Measurements from ENCODE around the gene OR8D1. TPM values are rescaled to one million over a fixed set of nuclear protein-coding genes. Genes with fewer than 3 reads are reported as not detected.

OR8D1 gene
- total RNA-seq, 1 donor, result not detected

- Histone ChIP-seq H3K27me3 (ENCODE audit: insufficient read depth, low read length) (no peaks in the 10 kb centered on the region), H3K36me3 (ENCODE audit: insufficient read depth, low read length) (no peaks in the 10 kb centered on the region), H3K79me2 (ENCODE audit: insufficient read depth, low read length) (no peaks in the 10 kb centered on the region), H3K4me3 (ENCODE audit: insufficient read depth, low read length) (no peak overlapping the region), H3K4me1 (ENCODE audit: insufficient read depth, low read length) (no peaks in the 10 kb centered on the region), H2AFZ (ENCODE audit: low read length) (no peak overlapping the region), H4K20me1 (ENCODE audit: insufficient read depth, low read length) (no peaks in the 10 kb centered on the region), H3K9me3 (ENCODE audit: low read depth, low read length) (no peaks in the 10 kb centered on the region), H3K27ac (ENCODE audit: low read depth, low read length) (no peak overlapping the region), H3K4me2 (ENCODE audit: insufficient read depth, low read length) (no peak overlapping the region)
- TF ChIP-seq CTCF (IDR thresholded peaks at IDR 0.05; ENCODE audit: extremely low read depth, low read depth, low read length), result no peak
- no peak for DNase-seq (ENCODE audit: insufficient read length, low spot score, missing footprints)
Observed at GRCh38 chr11:124296016-124296415, 17.7 kb downstream of the OR8D1 start.

- no peak overlapping the region for H3K4me3 ChIP-seq (ENCODE audit: insufficient read depth, low read length)
- no peak for DNase-seq (ENCODE audit: insufficient read length, low spot score, missing footprints)
- H3K27ac ChIP-seq (ENCODE audit: low read depth, low read length), result no peak overlapping the region
- no peaks in the 10 kb centered on the region for H3K27me3 ChIP-seq (ENCODE audit: insufficient read depth, low read length)
- H4K20me1 ChIP-seq (ENCODE audit: insufficient read depth, low read length), result no peaks in the 10 kb centered on the region
- no peaks in the 10 kb centered on the region for H3K79me2 ChIP-seq (ENCODE audit: insufficient read depth, low read length)
- H3K4me2 ChIP-seq (ENCODE audit: insufficient read depth, low read length), result no peak overlapping the region
- no peaks in the 10 kb centered on the region for H3K4me1 ChIP-seq (ENCODE audit: insufficient read depth, low read length)
- no peaks in the 10 kb centered on the region for H3K9me3 ChIP-seq (ENCODE audit: low read depth, low read length)
- no peak for TF ChIP-seq CTCF (IDR thresholded peaks at IDR 0.05; ENCODE audit: extremely low read depth, low read depth, low read length)
- no peak overlapping the region for H2AFZ ChIP-seq (ENCODE audit: low read length)
- H3K36me3 ChIP-seq (ENCODE audit: insufficient read depth, low read length), result no peaks in the 10 kb centered on the region
Observed at GRCh38 chr11:124294687-124295086, 19.1 kb downstream of the OR8D1 start.

- Histone ChIP-seq H3K4me3 (ENCODE audit: insufficient read depth, low read length) (no peak overlapping the region), H3K79me2 (ENCODE audit: insufficient read depth, low read length) (no peaks in the 10 kb centered on the region), H3K4me1 (ENCODE audit: insufficient read depth, low read length) (no peaks in the 10 kb centered on the region), H4K20me1 (ENCODE audit: insufficient read depth, low read length) (no peaks in the 10 kb centered on the region), H3K27me3 (ENCODE audit: insufficient read depth, low read length) (no peaks in the 10 kb centered on the region), H3K27ac (ENCODE audit: low read depth, low read length) (no peak overlapping the region), H2AFZ (ENCODE audit: low read length) (no peak overlapping the region), H3K4me2 (ENCODE audit: insufficient read depth, low read length) (no peak overlapping the region), H3K9me3 (ENCODE audit: low read depth, low read length) (no peaks in the 10 kb centered on the region), H3K36me3 (ENCODE audit: insufficient read depth, low read length) (no peaks in the 10 kb centered on the region)
- DNase-seq (ENCODE audit: insufficient read length, low spot score, missing footprints), result no peak
- no peak for TF ChIP-seq CTCF (IDR thresholded peaks at IDR 0.05; ENCODE audit: extremely low read depth, low read depth, low read length)
Observed at GRCh38 chr11:124285610-124286344, 28.0 kb downstream of the OR8D1 start.

GRCh38 chr11:124278261-124278660 is 35.5 kb downstream of the OR8D1 start:
- Histone ChIP-seq H2AFZ (ENCODE audit: low read length) (no peak overlapping the region), H3K27ac (ENCODE audit: low read depth, low read length) (no peak overlapping the region), H3K4me2 (ENCODE audit: insufficient read depth, low read length) (no peak overlapping the region), H3K9me3 (ENCODE audit: low read depth, low read length) (no peaks in the 10 kb centered on the region), H3K36me3 (ENCODE audit: insufficient read depth, low read length) (no peaks in the 10 kb centered on the region), H3K79me2 (ENCODE audit: insufficient read depth, low read length) (no peaks in the 10 kb centered on the region), H4K20me1 (ENCODE audit: insufficient read depth, low read length) (no peaks in the 10 kb centered on the region), H3K4me1 (ENCODE audit: insufficient read depth, low read length) (no peaks in the 10 kb centered on the region), H3K27me3 (ENCODE audit: insufficient read depth, low read length) (no peaks in the 10 kb centered on the region), H3K4me3 (ENCODE audit: insufficient read depth, low read length) (no peak overlapping the region)
- TF ChIP-seq CTCF (IDR thresholded peaks at IDR 0.05; ENCODE audit: extremely low read depth, low read depth, low read length), result no peak
- no peak for DNase-seq (ENCODE audit: insufficient read length, low spot score, missing footprints)

All from osteoblast (primary cell).